CD4-positive, CD25-positive, alpha-beta regulatory T cell (primary cell): ENCODE results near the gene SLC26A4. TPM values are rescaled to one million over a fixed set of nuclear protein-coding genes. Genes with fewer than 3 reads are reported as not detected.

Experiments
- ATAC-seq, 2 donors: fragments of 150-1000 bp; cut with Tn5 transposase; one replicate each; pipeline ENCODE4 v1.10.0; 2021; ENCODE audit warnings: low read depth in 2 of 2, moderate number of reproducible peaks in 2 of 2, moderate library complexity in 1 of 2
- DNase-seq, 3 donors: peaks; one replicate each; pipeline versions ENCODE4 v3.0.0 to v3.0.0-alpha.2; 2012 to 2022; ENCODE audit warnings: mixed read lengths in 1 of 3
- H3K27ac ChIP-seq: one replicate; pipeline ENCODE4 v1.7.0; 2013; ENCODE audit warnings: mild to moderate bottlenecking, low read length; ENCODE audit not compliant: insufficient read depth, poor library complexity, severe bottlenecking
- H3K27me3 ChIP-seq: one replicate; pipeline ENCODE4 v1.7.0; 2013; ENCODE audit warnings: low read length; ENCODE audit not compliant: control insufficient read depth, insufficient read depth
- H3K36me3 ChIP-seq: one replicate; pipeline ENCODE4 v1.7.0; 2013; ENCODE audit warnings: mild to moderate bottlenecking, low read length, moderate library complexity; ENCODE audit not compliant: control insufficient read depth, insufficient read depth
- H3K4me1 ChIP-seq: 2 replicates; pipeline ENCODE4 v1.7.0; 2013; ENCODE audit warnings: mild to moderate bottlenecking, low read length; ENCODE audit not compliant: insufficient read depth, control insufficient read depth, poor library complexity, severe bottlenecking
- H3K4me3 ChIP-seq: one replicate; pipeline ENCODE4 v1.7.0; 2013; ENCODE audit warnings: low read depth, mild to moderate bottlenecking, low read length, moderate library complexity
- H3K9me3 ChIP-seq, 2 experiments: 1 replicate in 1 of 2; 2 replicates in 1 of 2; pipeline ENCODE4 v1.7.0; 2013; ENCODE audit warnings: low read length in 2 of 2, mild to moderate bottlenecking in 1 of 2, moderate library complexity in 1 of 2; ENCODE audit not compliant: control insufficient read depth in 2 of 2
- H3K27ac Mint-ChIP-seq, 3 donors: one replicate each; pipeline ENCODE4 v1.8.0; 2020 to 2022; ENCODE audit warnings: mild to moderate bottlenecking in 3 of 3, mixed read lengths in 3 of 3, moderate library complexity in 2 of 3
- H3K27me3 Mint-ChIP-seq: one replicate; pipeline ENCODE4 v1.8.0; 2022; ENCODE audit warnings: mild to moderate bottlenecking, mixed read lengths
- H3K36me3 Mint-ChIP-seq: one replicate; pipeline ENCODE4 v1.8.0; 2020; ENCODE audit warnings: mixed read lengths
- H3K4me1 Mint-ChIP-seq, 4 donors: one replicate each; pipeline ENCODE4 v1.8.0; 2020 to 2022; ENCODE audit warnings: mixed read lengths in 4 of 4, mild to moderate bottlenecking in 1 of 4
- H3K4me3 Mint-ChIP-seq, 4 donors: one replicate each; pipeline ENCODE4 v1.8.0; 2020 to 2022; ENCODE audit warnings: mild to moderate bottlenecking in 4 of 4, mixed read lengths in 4 of 4, moderate library complexity in 3 of 4
- H3K9me3 Mint-ChIP-seq, 7 donors: one replicate each; pipeline ENCODE4 v1.8.0; 2020 to 2022; ENCODE audit warnings: mixed read lengths in 7 of 7, mild to moderate bottlenecking in 3 of 7, moderate library complexity in 2 of 7
- polyA plus RNA-seq, 4 donors: library from polyadenylated mRNA; unstranded; fragments of 300-500 nt; fragmentation: Illumina TruSeq; gene quantifications; one replicate each; pipeline ENCODE4 v1.2.3, GENCODE V29; 2021
- total RNA-seq: library from RNA; stranded (reverse); gene quantifications from one replicate; pipeline ENCODE4 v1.2.3, GENCODE V29; 2022

Gene SLC26A4
- total RNA-seq (0.10 TPM), polyA plus RNA-seq (under 1 TPM in 2 of 4 donors, not detected in 2; 0.11 to 0.21 TPM)

DNA sequence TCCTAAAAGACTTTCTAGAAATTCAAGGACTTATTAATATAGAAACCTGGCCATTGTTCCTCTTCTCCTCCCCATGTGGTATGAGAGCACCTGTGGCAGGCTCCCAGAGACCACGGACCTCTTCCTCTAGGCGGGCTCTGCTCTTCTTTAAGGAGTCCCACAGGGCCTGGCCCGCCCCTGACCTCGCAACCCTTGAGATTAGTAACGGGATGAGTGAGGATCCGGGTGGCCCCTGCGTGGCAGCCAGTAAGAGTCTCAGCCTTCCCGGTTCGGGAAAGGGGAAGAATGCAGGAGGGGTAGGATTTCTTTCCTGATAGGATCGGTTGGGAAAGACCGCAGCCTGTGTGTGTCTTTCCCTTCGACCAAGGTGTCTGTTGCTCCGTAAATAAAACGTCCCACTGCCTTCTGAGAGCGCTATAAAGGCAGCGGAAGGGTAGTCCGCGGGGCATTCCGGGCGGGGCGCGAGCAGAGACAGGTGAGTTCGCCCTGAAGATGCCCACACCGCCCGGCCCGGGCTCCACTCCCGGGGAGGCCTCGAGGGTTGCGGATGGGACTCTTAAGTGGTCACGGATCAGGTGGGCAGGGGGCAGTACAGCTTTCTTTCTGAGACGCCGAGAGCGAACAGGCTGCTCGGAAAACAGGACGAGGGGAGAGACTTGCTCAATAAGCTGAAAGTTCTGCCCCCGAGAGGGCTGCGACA lies at the start of gene SLC26A4:
Gene SLC26A4, plus strand, starts transcription at position 448 of the 700 bp plus-strand sequence. CDS start 814 bp downstream, outside the sequence.
- H3K4me3 ChIP-seq: peak within 1 kb of the TSS; percentile 27
- peaks cover 27% of the 10 kb centered on the region for H3K4me1 ChIP-seq
- DNase-seq (peak in 2 of 3 donors; percentile 14 to 50), ATAC-seq (no peak)
- Mint-ChIP-seq H3K4me3 (peak within 1 kb of the TSS; percentile 88 to 93 (median 92)), H3K27me3 (peaks cover 77% of the 10 kb centered on the region), H3K27ac (peak within 1 kb of the TSS in 2 of 3 donors; percentile 32 to 63), H3K36me3 (no peaks in the 10 kb centered on the region), H3K4me1 (peaks cover 9 to 24% (median 18%) of the 10 kb centered on the region in 4 donors), H3K9me3 (peaks cover 0 to 2% (median 0%) of the 10 kb centered on the region in 7 donors)
- H3K9me3 ChIP-seq: no peaks in the 10 kb centered on the region
- H3K27ac ChIP-seq: no peak within 1 kb of the TSS
- H3K27me3 ChIP-seq: peaks cover 32% of the 10 kb centered on the region
- H3K36me3 ChIP-seq: no peaks in the 10 kb centered on the region

- Histone ChIP-seq H3K4me3 (no peak overlapping the region), H3K27ac (no peak overlapping the region), H3K9me3 (no peaks in the 10 kb centered on the region), H3K4me1 (no peaks in the 10 kb centered on the region), H3K27me3 (no peaks in the 10 kb centered on the region), H3K36me3 (peaks cover 11% of the 10 kb centered on the region)
- Mint-ChIP-seq H3K27ac (peak overlapping the region in 1 of 3 donors; percentile 15), H3K4me1 (peaks cover 0 to 1% (median 0%) of the 10 kb centered on the region in 4 donors), H3K27me3 (no peaks in the 10 kb centered on the region), H3K36me3 (peaks cover 48% of the 10 kb centered on the region), H3K9me3 (no peaks in the 10 kb centered on the region), H3K4me3 (peak overlapping the region in 1 of 4 donors; percentile 10)
- DNase-seq (no peak), ATAC-seq (no peak)
Measured at GRCh38 chr7:107613439-107613838, 47.2 kb upstream of the SLC26A4 start.

DNA sequence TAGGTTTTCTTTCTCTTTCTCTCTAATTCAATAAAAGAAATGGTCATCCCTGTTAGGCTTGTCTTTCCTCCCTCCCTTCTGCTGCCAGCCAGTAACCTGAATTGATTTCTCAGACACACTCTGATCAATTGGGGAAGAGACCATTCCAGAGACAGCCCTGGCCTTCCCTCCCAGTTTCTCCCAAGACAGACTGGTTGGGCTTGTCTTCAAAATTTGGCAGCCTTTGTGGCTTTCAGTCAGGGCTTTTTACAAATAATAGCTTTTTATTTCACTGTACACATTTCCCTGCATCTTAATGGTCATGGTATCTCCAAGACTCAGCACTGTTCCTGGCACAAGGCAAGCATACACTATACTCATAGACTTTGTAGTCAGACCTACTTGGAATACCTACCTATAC lies 46.7 kb upstream of the SLC26A4 start:
- no peak for ATAC-seq
- H3K27ac ChIP-seq: no peak overlapping the region
- H3K9me3 Mint-ChIP-seq: no peaks in the 10 kb centered on the region
- no peaks in the 10 kb centered on the region for H3K27me3 ChIP-seq
- H3K9me3 ChIP-seq: no peaks in the 10 kb centered on the region
- no peak overlapping the region for H3K4me3 ChIP-seq
- no peak for DNase-seq
- H3K36me3 ChIP-seq: peaks cover 11% of the 10 kb centered on the region
- H3K4me3 Mint-ChIP-seq: no peak overlapping the region
- H3K4me1 ChIP-seq: no peaks in the 10 kb centered on the region
- peaks cover 0 to 1% (median 0%) of the 10 kb centered on the region in 4 donors for H3K4me1 Mint-ChIP-seq
- H3K27ac Mint-ChIP-seq: peak overlapping the region in 1 of 3 donors; percentile 15
- H3K27me3 Mint-ChIP-seq: no peaks in the 10 kb centered on the region
- peaks cover 43% of the 10 kb centered on the region for H3K36me3 Mint-ChIP-seq

- H3K4me3 Mint-ChIP-seq: no peak overlapping the region
Measured at GRCh38 chr7:107614425-107614824, 46.2 kb upstream of the SLC26A4 start.

GRCh38 chr7:107615910-107616680 lies 44.5 kb upstream of the SLC26A4 start:
- no peaks in the 10 kb centered on the region for H3K27me3 ChIP-seq
- Mint-ChIP-seq H3K4me3 (no peak overlapping the region), H3K36me3 (peaks cover 30% of the 10 kb centered on the region), H3K27me3 (no peaks in the 10 kb centered on the region), H3K9me3 (no peaks in the 10 kb centered on the region), H3K27ac (peak overlapping the region in 2 of 3 donors; percentile 42 to 79), H3K4me1 (peaks cover 0 to 1% (median 0%) of the 10 kb centered on the region in 4 donors)
- H3K27ac ChIP-seq: no peak overlapping the region
- no peaks in the 10 kb centered on the region for H3K4me1 ChIP-seq
- H3K9me3 ChIP-seq: no peaks in the 10 kb centered on the region
- peaks cover 11% of the 10 kb centered on the region for H3K36me3 ChIP-seq
- H3K4me3 ChIP-seq: no peak overlapping the region
- ATAC-seq: no peak
- no peak for DNase-seq

More at GRCh38 chr7:107614425-107614824, 46.2 kb upstream of the SLC26A4 start:
- no peak overlapping the region for H3K27ac Mint-ChIP-seq
- H3K27ac ChIP-seq: no peak overlapping the region
- ATAC-seq: no peak
- no peak for DNase-seq
- H3K27me3 ChIP-seq: no peaks in the 10 kb centered on the region
- H3K4me1 Mint-ChIP-seq: peaks cover 0 to 1% (median 0%) of the 10 kb centered on the region in 4 donors
- H3K36me3 ChIP-seq: peaks cover 11% of the 10 kb centered on the region
- no peaks in the 10 kb centered on the region for H3K27me3 Mint-ChIP-seq
- H3K4me3 ChIP-seq: no peak overlapping the region
- H3K9me3 Mint-ChIP-seq: no peaks in the 10 kb centered on the region
- no peaks in the 10 kb centered on the region for H3K4me1 ChIP-seq
- H3K36me3 Mint-ChIP-seq: peaks cover 38% of the 10 kb centered on the region
- no peaks in the 10 kb centered on the region for H3K9me3 ChIP-seq

DNA sequence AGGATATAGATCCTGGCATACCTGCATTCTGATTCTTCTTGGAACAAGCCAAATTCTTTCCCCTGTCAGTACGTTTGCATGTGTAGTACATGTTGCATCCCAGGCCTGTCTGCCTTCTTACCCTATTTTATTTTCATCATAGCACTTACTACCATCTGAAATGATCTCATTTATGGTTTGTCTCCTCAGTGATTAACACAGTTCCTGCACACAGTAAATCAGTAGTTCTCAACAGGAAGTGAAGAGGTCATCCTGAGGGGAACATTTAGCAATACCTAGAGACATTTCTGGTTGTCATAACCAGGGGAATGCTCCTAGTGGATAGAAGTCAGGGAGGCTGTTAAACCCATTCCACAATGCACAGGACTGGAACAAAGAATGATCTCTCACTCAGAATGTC lies 38.2 kb upstream of the SLC26A4 start:
- Histone ChIP-seq H3K27ac (no peak overlapping the region), H3K4me1 (no peaks in the 10 kb centered on the region)
- no peak for ATAC-seq

GRCh38 chr7:107622894-107623293 lies 37.7 kb upstream of the SLC26A4 start:
- peaks cover 4% of the 10 kb centered on the region for H3K36me3 Mint-ChIP-seq
- H3K27me3 ChIP-seq: no peaks in the 10 kb centered on the region
- H3K36me3 ChIP-seq: no peaks in the 10 kb centered on the region
- H3K4me3 Mint-ChIP-seq: no peak overlapping the region
- DNase-seq (no peak), ATAC-seq (no peak)
- no peak overlapping the region for H3K27ac Mint-ChIP-seq
- H3K9me3 ChIP-seq: no peaks in the 10 kb centered on the region
- H3K4me3 ChIP-seq: no peak overlapping the region
- H3K4me1 Mint-ChIP-seq: no peaks in the 10 kb centered on the region
- peaks cover 0 to 1% (median 0%) of the 10 kb centered on the region in 7 donors for H3K9me3 Mint-ChIP-seq
- no peak overlapping the region for H3K27ac ChIP-seq
- no peaks in the 10 kb centered on the region for H3K4me1 ChIP-seq
- no peaks in the 10 kb centered on the region for H3K27me3 Mint-ChIP-seq

More for the DNA sequence above, 38.2 kb upstream of the SLC26A4 start:
- H3K9me3 ChIP-seq: no peaks in the 10 kb centered on the region
- Mint-ChIP-seq H3K4me3 (no peak overlapping the region), H3K4me1 (no peaks in the 10 kb centered on the region), H3K9me3 (peaks cover 0 to 1% (median 0%) of the 10 kb centered on the region in 7 donors), H3K27ac (no peak overlapping the region), H3K27me3 (no peaks in the 10 kb centered on the region), H3K36me3 (peaks cover 4% of the 10 kb centered on the region)
- H3K4me3 ChIP-seq: no peak overlapping the region
- H3K36me3 ChIP-seq: no peaks in the 10 kb centered on the region
- H3K27me3 ChIP-seq: no peaks in the 10 kb centered on the region
- DNase-seq: peak in 1 of 3 donors; percentile 20
